ENCODE measurements around the gene PDE7B. TPM values are rescaled to one million over a fixed set of nuclear protein-coding genes. Genes with fewer than 3 reads are reported as not detected.

Gene PDE7B
- total RNA-seq, 2 experiments from 2014 or later, result not detected

DNA sequence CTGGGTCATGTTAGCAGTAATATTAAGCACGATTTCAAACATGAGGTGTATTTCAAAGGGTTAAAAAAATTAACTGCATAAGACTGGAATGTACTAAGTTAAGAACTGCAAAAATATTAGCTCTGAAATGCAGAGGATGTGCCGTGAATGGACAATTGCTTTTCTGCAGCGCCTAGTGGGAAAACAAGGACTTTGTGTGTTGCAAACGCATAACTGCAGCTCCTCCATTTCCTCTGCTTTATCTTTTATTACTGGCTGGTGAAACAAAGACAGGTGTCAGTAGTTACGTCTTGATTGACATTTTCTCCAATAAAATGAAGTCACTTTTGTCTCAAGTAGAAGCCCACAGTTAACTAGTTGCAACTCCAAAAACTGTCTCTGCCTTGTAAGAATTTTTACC is 1.7 kb downstream of the PDE7B start:
- no peak overlapping the region for H3K27ac ChIP-seq (ENCODE audit: low read depth, low read length, poor library complexity, severe bottlenecking)
- no peak overlapping the region for H3K4me3 ChIP-seq (ENCODE audit: low read depth, low read length, poor library complexity, severe bottlenecking)
- no peaks in the 10 kb centered on the region for H3K9me2 ChIP-seq (ENCODE audit: insufficient read depth, low read length)
- H2AFZ ChIP-seq (ENCODE audit: low read length), result no peak overlapping the region
- CTCF ChIA-PET (ENCODE audit: unreplicated experiment), result no interaction called here
- TF ChIP-seq EZH2phosphoT487 (IDR thresholded peaks at IDR 0.05; ENCODE audit: borderline replicate concordance, low read depth, low read length), result no peak
- TF ChIP-seq, protein P1, sequence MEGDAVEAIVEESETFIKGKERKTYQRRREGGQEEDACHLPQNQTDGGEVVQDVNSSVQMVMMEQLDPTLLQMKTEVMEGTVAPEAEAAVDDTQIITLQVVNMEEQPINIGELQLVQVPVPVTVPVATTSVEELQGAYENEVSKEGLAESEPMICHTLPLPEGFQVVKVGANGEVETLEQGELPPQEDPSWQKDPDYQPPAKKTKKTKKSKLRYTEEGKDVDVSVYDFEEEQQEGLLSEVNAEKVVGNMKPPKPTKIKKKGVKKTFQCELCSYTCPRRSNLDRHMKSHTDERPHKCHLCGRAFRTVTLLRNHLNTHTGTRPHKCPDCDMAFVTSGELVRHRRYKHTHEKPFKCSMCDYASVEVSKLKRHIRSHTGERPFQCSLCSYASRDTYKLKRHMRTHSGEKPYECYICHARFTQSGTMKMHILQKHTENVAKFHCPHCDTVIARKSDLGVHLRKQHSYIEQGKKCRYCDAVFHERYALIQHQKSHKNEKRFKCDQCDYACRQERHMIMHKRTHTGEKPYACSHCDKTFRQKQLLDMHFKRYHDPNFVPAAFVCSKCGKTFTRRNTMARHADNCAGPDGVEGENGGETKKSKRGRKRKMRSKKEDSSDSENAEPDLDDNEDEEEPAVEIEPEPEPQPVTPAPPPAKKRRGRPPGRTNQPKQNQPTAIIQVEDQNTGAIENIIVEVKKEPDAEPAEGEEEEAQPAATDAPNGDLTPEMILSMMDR (conservative IDR thresholded peaks at IDR 0.05; ENCODE audit: low read length), result no peak
- intact Hi-C loops (cut with micrococcal nuclease; ENCODE audit: unreplicated experiment), result no loop called here
- H3K4me2 ChIP-seq (ENCODE audit: low read length), result no peak overlapping the region
- H3K36me3 ChIP-seq (ENCODE audit: insufficient read depth, low read length), result no peaks in the 10 kb centered on the region
- BruUV-seq (replicated peaks), result no TSS peak
- no peaks in the 10 kb centered on the region for H3K4me1 ChIP-seq (ENCODE audit: insufficient read depth, low read length, poor library complexity, severe bottlenecking)
- POLR2A ChIA-PET, result interaction anchor here (1.1 kb wide), 1 partner anchor 13 kb away, joined by 3 read pairs; no protein-coding TSS in a partner anchor
- no peaks in the 10 kb centered on the region for H3K79me2 ChIP-seq (ENCODE audit: insufficient read depth, low read depth, low read length)
- DNase-seq (ENCODE audit: low spot score), result no peak
- H3K9me3 ChIP-seq (ENCODE audit: low read length), result no peaks in the 10 kb centered on the region
- no peaks in the 10 kb centered on the region for H4K20me1 ChIP-seq (ENCODE audit: insufficient read depth, low read length)

DNA sequence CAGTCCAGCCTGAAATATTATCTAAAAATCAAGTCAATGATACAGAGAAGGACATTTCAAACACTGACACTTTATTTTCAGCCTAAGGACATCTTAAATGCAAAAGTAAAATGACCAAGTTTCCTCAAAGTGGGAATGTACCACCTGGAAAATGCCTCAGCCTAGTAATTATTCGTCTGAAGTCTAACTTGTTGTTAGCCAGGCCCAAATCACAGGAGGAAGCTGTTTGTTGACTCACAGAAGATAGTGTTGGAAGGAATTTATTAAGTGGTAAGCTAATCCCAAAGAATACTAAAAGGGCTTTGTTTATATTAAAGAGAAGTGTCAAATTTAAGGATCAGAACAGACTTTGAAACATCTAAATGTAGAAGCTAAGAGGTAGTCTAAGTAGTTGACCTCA is 2.5 kb downstream of the PDE7B start:
- no peaks in the 10 kb centered on the region for H3K4me1 ChIP-seq (ENCODE audit: insufficient read depth, low read length, poor library complexity, severe bottlenecking)
- ChIA-PET POLR2A (interaction anchor here (1.1 kb wide), 1 partner anchor 13 kb away, joined by 3 read pairs; no protein-coding TSS in a partner anchor), CTCF (ENCODE audit: unreplicated experiment) (interaction anchor here (0.8 kb wide), 1 partner anchor 11 kb away, joined by 3 read pairs; no protein-coding TSS in a partner anchor)
- intact Hi-C loops (cut with micrococcal nuclease; ENCODE audit: unreplicated experiment), result no loop called here
- no peak overlapping the region for H3K4me3 ChIP-seq (ENCODE audit: low read depth, low read length, poor library complexity, severe bottlenecking)
- no peaks in the 10 kb centered on the region for H3K9me3 ChIP-seq (ENCODE audit: low read length)
- TF ChIP-seq EZH2phosphoT487 (IDR thresholded peaks at IDR 0.05; ENCODE audit: borderline replicate concordance, low read depth, low read length), result no peak
- TF ChIP-seq, protein P1 (conservative IDR thresholded peaks at IDR 0.05; ENCODE audit: low read length), result no peak
- H3K9me2 ChIP-seq (ENCODE audit: insufficient read depth, low read length), result no peaks in the 10 kb centered on the region
- H2AFZ ChIP-seq (ENCODE audit: low read length), result no peak overlapping the region
- no peaks in the 10 kb centered on the region for H4K20me1 ChIP-seq (ENCODE audit: insufficient read depth, low read length)
- no peak overlapping the region for H3K4me2 ChIP-seq (ENCODE audit: low read length)
- H3K79me2 ChIP-seq (ENCODE audit: insufficient read depth, low read depth, low read length), result no peaks in the 10 kb centered on the region
- H3K36me3 ChIP-seq (ENCODE audit: insufficient read depth, low read length), result no peaks in the 10 kb centered on the region
- no peak for DNase-seq (ENCODE audit: low spot score)
- H3K27ac ChIP-seq (ENCODE audit: low read depth, low read length, poor library complexity, severe bottlenecking), result no peak overlapping the region
- no TSS peak for BruUV-seq (replicated peaks)

DNA sequence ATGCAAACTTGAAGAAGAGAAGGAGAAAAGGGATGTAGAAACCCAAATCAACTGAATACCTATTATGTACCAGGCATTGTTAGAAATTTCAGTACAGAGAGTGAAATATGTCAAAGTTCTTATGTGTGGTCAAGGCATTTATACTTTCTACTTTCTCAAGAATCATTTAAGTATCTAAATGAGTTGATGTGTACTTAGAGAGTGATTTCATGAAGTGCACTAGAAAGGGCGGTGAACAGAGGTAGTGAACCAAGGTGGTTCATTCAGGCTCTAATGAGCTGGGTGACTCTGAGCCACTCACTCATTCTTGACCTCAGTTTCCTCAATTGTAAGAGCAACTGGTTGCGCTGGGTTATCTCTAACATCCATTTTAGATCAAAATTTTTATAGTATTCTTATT is 3.3 kb downstream of the PDE7B start:
- intact Hi-C loops (cut with micrococcal nuclease; ENCODE audit: unreplicated experiment), result no loop called here

More for the DNA sequence above, 3.3 kb downstream of the PDE7B start:
- Histone ChIP-seq H3K27ac (ENCODE audit: low read depth, low read length, poor library complexity, severe bottlenecking) (no peak overlapping the region), H2AFZ (ENCODE audit: low read length) (no peak overlapping the region), H3K4me2 (ENCODE audit: low read length) (no peak overlapping the region), H3K79me2 (ENCODE audit: insufficient read depth, low read depth, low read length) (no peaks in the 10 kb centered on the region), H3K4me3 (ENCODE audit: low read depth, low read length, poor library complexity, severe bottlenecking) (no peak overlapping the region), H3K9me3 (ENCODE audit: low read length) (no peaks in the 10 kb centered on the region), H3K4me1 (ENCODE audit: insufficient read depth, low read length, poor library complexity, severe bottlenecking) (no peaks in the 10 kb centered on the region), H4K20me1 (ENCODE audit: insufficient read depth, low read length) (no peaks in the 10 kb centered on the region), H3K9me2 (ENCODE audit: insufficient read depth, low read length) (no peaks in the 10 kb centered on the region), H3K36me3 (ENCODE audit: insufficient read depth, low read length) (no peaks in the 10 kb centered on the region)
- no peak for DNase-seq (ENCODE audit: low spot score)
- BruUV-seq (replicated peaks), result no TSS peak
- TF ChIP-seq, protein P1 (conservative IDR thresholded peaks at IDR 0.05; ENCODE audit: low read length), result no peak
- CTCF ChIA-PET (ENCODE audit: unreplicated experiment), result no interaction called here
- POLR2A ChIA-PET, result interaction anchor here (1.4 kb wide), 1 partner anchor 12 kb away, joined by 3 read pairs; no protein-coding TSS in a partner anchor

Data from OCI-LY7 (cell line).